ENCODE results near the gene L1CAM.

The L1CAM gene

GRCh38 chrX:153930011-153930910, 44.3 kb upstream of the L1CAM start:
- Histone ChIP-seq H3K27ac (no peak overlapping the region), H3K4me2 (ENCODE audit: low read length) (no peak overlapping the region), H3K27me3 (ENCODE audit: control insufficient read depth, insufficient read depth, low read length) (no peaks in the 10 kb centered on the region), H3K4me1 (peaks cover 12% of the 10 kb centered on the region), H3K9ac (no peak overlapping the region), H3K36me3 (ENCODE audit: control insufficient read depth, insufficient read depth, low read length) (no peaks in the 10 kb centered on the region), H3K9me3 (ENCODE audit: control insufficient read depth, low read length) (no peaks in the 10 kb centered on the region), H3K79me2 (no peaks in the 10 kb centered on the region), H3K4me3 (ENCODE audit: low read depth, low read length) (no peak overlapping the region), H2AFZ (no peak overlapping the region)
- TF ChIP-seq CTCF (IDR thresholded peaks at IDR 0.05) = no peak

- Histone ChIP-seq H3K4me1 (peaks cover 12% of the 10 kb centered on the region), H3K27ac (peak overlapping the region; percentile 11), H3K9ac (no peak overlapping the region)
Observed at GRCh38 chrX:153929576-153929975, 43.6 kb upstream of the L1CAM start.

GRCh38 chrX:153928846-153929245, 42.9 kb upstream of the L1CAM start:
- Histone ChIP-seq H2AFZ (no peak overlapping the region), H3K9ac (no peak overlapping the region), H3K4me1 (peaks cover 12% of the 10 kb centered on the region), H3K4me2 (ENCODE audit: low read length) (no peak overlapping the region), H3K27ac (no peak overlapping the region), H3K36me3 (ENCODE audit: control insufficient read depth, insufficient read depth, low read length) (no peaks in the 10 kb centered on the region), H3K27me3 (ENCODE audit: control insufficient read depth, insufficient read depth, low read length) (no peaks in the 10 kb centered on the region), H3K4me3 (ENCODE audit: low read depth, low read length) (no peak overlapping the region), H3K9me3 (ENCODE audit: control insufficient read depth, low read length) (no peaks in the 10 kb centered on the region), H3K79me2 (no peaks in the 10 kb centered on the region)
- no peak for TF ChIP-seq CTCF (IDR thresholded peaks at IDR 0.05)

More at GRCh38 chrX:153929576-153929975, 43.6 kb upstream of the L1CAM start:
- no peaks in the 10 kb centered on the region for H3K9me3 ChIP-seq (ENCODE audit: control insufficient read depth, low read length)
- no peaks in the 10 kb centered on the region for H3K79me2 ChIP-seq
- H3K36me3 ChIP-seq (ENCODE audit: control insufficient read depth, insufficient read depth, low read length) = no peaks in the 10 kb centered on the region
- H3K4me2 ChIP-seq (ENCODE audit: low read length) = no peak overlapping the region
- H3K27me3 ChIP-seq (ENCODE audit: control insufficient read depth, insufficient read depth, low read length) = no peaks in the 10 kb centered on the region
- no peak for TF ChIP-seq CTCF (IDR thresholded peaks at IDR 0.05)
- no peak overlapping the region for H2AFZ ChIP-seq
- H3K4me3 ChIP-seq (ENCODE audit: low read depth, low read length) = no peak overlapping the region

GRCh38 chrX:153927922-153928760, 42.2 kb upstream of the L1CAM start:
- no peaks in the 10 kb centered on the region for H3K27me3 ChIP-seq (ENCODE audit: control insufficient read depth, insufficient read depth, low read length)
- H3K4me2 ChIP-seq (ENCODE audit: low read length) = peak overlapping the region; percentile 79
- peak overlapping the region; percentile 74 for H2AFZ ChIP-seq
- no peaks in the 10 kb centered on the region for H3K9me3 ChIP-seq (ENCODE audit: control insufficient read depth, low read length)
- peak overlapping the region; percentile 73 for H3K4me3 ChIP-seq (ENCODE audit: low read depth, low read length)
- no peaks in the 10 kb centered on the region for H3K79me2 ChIP-seq
- peak; percentile 28 for TF ChIP-seq CTCF (IDR thresholded peaks at IDR 0.05)
- H3K9ac ChIP-seq = no peak overlapping the region
- no peaks in the 10 kb centered on the region for H3K36me3 ChIP-seq (ENCODE audit: control insufficient read depth, insufficient read depth, low read length)
- H3K27ac ChIP-seq = peak overlapping the region; percentile 99
- H3K4me1 ChIP-seq = peaks cover 13% of the 10 kb centered on the region

All from parathyroid adenoma (tissue), 2 donors.